Sigmoid colon (tissue), 7 donors: Measurements from ENCODE around the gene AIMP1. TPM values are rescaled to one million over a fixed set of nuclear protein-coding genes. Genes with fewer than 3 reads are reported as not detected.

Experiments used
- DNase-seq: peaks from one replicate; pipeline ENCODE4 v3.0.0-alpha.2; 2019
- H3K27ac ChIP-seq, 4 donors: fragments of 200-600 bp; sonication (generic); one replicate each; pipeline ENCODE4 v1.5.1; 2016 to 2019; ENCODE audit warnings: mild to moderate bottlenecking in 1 of 4
- H3K27me3 ChIP-seq, 3 donors: fragments of 200-600 bp; sonication (generic); one replicate each; pipeline ENCODE4 v1.5.1; 2019; ENCODE audit warnings: mild to moderate bottlenecking in 1 of 3
- H3K36me3 ChIP-seq, 4 donors: fragments of 200-600 bp; sonication (generic); one replicate each; pipeline ENCODE4 v1.5.1; 2016 to 2019
- H3K4me1 ChIP-seq, 4 donors: fragments of 200-600 bp; sonication (generic); one replicate each; pipeline ENCODE4 v1.5.1; 2017 to 2019
- H3K4me3 ChIP-seq, 4 donors: fragments of 200-600 bp; sonication (generic); one replicate each; pipeline ENCODE4 v1.5.1; 2017 to 2019; ENCODE audit warnings: mild to moderate bottlenecking in 2 of 4, moderate library complexity in 1 of 4
- H3K9me3 ChIP-seq, 4 donors: fragments of 200-600 bp in 3 of 4; sonication (generic) in 3 of 4; one replicate each; pipeline versions ENCODE4 v1.5.1 to v1.6.1; 2013 to 2019
- EP300 ChIP-seq, 4 donors: sonication (generic); formaldehyde crosslinking; IDR thresholded peaks; one replicate each; pipeline ENCODE4 v1.6.1; 2017; ENCODE audit warnings: antibody characterized with exemption in 4 of 4
- POLR2A ChIP-seq, 2 donors: fragments of 450-650 bp; IDR thresholded peaks; one replicate each; pipeline ENCODE4 v1.6.1; 2016; ENCODE audit warnings: antibody characterized with exemption in 2 of 2, mild to moderate bottlenecking in 2 of 2, moderate library complexity in 2 of 2
- POLR2AphosphoS5 ChIP-seq, 4 donors: sonication (generic); formaldehyde crosslinking; IDR thresholded peaks; one replicate each; pipeline ENCODE4 v1.6.1; 2017; ENCODE audit warnings: antibody characterized with exemption in 4 of 4
- WGBS, 2 donors: extraction: QIAGEN DNeasy Blood & Tissue Kit; methylation state at CpG; one replicate each; pipeline ENCODE4 v1.1.7; 2013; 5-methylcytosine and 5-hydroxymethylcytosine counted together
- intact Hi-C: fragments of 100-400 bp; cut with DNase I; formaldehyde crosslinking; loops from one replicate; pipeline ENCODE4 v1.15.1; 2023
- polyA plus RNA-seq, 3 donors: library from polyadenylated mRNA; stranded (reverse); fragments of 200-250 nt; gene quantifications; one replicate each; pipeline ENCODE4 v1.2.3, GENCODE V29; 2013
- total RNA-seq, 4 donors: library from RNA; depleted of rRNA; stranded (reverse); fragments of >200 nt; gene quantifications; one replicate each; pipeline ENCODE4 v1.1.0, GENCODE V29; 2016
- TF ChIP-seq, protein P1 (sequence below), 4 experiments: fragments of 450-650 bp in 3 of 4; fragments of 200-600 bp in 1 of 4; IDR thresholded peaks; one replicate each; pipeline ENCODE4 v1.5.1; 2016 to 2019; ENCODE audit warnings: antibody characterized with exemption in 4 of 4, mild to moderate bottlenecking in 3 of 4, moderate library complexity in 2 of 4
- donor health status: healthy with polysubstance abuse.
- donor health status: Bipolar disorder and iron deficiency.
- donor health status: healthy.

Gene AIMP1
- 10 to 100 TPM; 24.4 to 36.0 (median 31.0) TPM for total RNA-seq
- polyA plus RNA-seq = 10 to 100 TPM; 26.1 to 32.0 (median 29.4) TPM

DNA sequence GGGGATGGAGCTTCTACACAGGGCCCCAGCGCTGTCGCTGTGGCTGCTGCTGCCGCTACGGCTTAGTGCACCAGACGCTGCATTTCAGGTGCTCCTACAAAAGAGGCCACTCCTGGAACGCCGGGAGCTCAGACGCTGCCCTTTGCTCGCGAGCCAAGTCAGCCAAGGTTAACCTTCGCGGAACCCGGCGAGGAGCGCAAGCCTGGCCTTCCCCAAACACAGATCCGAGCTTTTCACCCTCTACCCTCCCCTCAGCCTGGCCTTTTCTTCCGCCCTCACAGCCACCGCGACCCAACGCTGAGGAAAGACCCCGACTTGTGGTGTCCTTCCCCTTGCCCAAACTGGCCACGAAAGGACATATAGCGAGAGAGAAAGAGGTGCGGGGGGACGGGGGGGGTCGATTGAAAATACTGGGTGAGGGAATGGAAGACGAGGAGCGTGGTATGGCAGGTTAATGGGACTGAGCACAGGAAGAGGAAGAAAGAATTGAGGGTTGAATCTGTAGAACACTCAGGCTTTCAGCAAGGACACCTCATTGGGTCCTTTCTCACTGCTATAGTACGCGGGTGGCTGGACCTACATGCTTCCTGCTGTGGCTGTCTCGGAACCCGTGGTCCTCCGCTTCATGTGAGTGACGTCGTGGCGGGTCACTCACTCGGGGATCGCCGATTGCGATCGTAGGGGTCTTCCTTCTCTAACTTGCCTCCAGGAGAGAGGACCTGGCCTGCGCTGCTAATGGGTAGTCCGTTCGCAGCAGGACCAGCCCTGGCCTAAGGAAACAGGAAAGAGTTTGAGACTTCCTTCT, at the start of gene AIMP1, which contains the start of gene TBCK:
TSS of gene AIMP1 (plus strand) at position 583 of the 805 bp plus-strand sequence. CDS start 8,460 bp downstream, outside the sequence.
TSS of gene TBCK (minus strand) at position 242 of the 805 bp plus-strand sequence. CDS start 7,249 bp downstream, outside the sequence.
- no peaks in the 10 kb centered on the region for H3K27me3 ChIP-seq
- peak within 1 kb of the TSS; percentile 92 to 99 (median 94) for H3K27ac ChIP-seq
- H3K4me1 ChIP-seq = peaks cover 0 to 43% (median 30%) of the 10 kb centered on the region in 4 donors
- peak within 1 kb of the TSS; percentile 73 to 97 (median 87) for H3K4me3 ChIP-seq
- no peaks in the 10 kb centered on the region for H3K9me3 ChIP-seq
- peaks cover 0 to 2% (median 0%) of the 10 kb centered on the region in 4 donors for H3K36me3 ChIP-seq
- TF ChIP-seq EP300 (IDR thresholded peaks at IDR 0.05) (no peak), POLR2A (IDR thresholded peaks at IDR 0.05) (peak; percentile 81 to 86), POLR2AphosphoS5 (IDR thresholded peaks at IDR 0.05) (peak; percentile 63 to 94 (median 82))
- TF ChIP-seq, protein P1, sequence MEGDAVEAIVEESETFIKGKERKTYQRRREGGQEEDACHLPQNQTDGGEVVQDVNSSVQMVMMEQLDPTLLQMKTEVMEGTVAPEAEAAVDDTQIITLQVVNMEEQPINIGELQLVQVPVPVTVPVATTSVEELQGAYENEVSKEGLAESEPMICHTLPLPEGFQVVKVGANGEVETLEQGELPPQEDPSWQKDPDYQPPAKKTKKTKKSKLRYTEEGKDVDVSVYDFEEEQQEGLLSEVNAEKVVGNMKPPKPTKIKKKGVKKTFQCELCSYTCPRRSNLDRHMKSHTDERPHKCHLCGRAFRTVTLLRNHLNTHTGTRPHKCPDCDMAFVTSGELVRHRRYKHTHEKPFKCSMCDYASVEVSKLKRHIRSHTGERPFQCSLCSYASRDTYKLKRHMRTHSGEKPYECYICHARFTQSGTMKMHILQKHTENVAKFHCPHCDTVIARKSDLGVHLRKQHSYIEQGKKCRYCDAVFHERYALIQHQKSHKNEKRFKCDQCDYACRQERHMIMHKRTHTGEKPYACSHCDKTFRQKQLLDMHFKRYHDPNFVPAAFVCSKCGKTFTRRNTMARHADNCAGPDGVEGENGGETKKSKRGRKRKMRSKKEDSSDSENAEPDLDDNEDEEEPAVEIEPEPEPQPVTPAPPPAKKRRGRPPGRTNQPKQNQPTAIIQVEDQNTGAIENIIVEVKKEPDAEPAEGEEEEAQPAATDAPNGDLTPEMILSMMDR (IDR thresholded peaks at IDR 0.05) = no peak
- 0% methylated on average over 44 of the region's 44 CpGs for WGBS, 2 donors
- intact Hi-C loops = loop anchor here (10.0 kb wide), 1 partner anchor 1399 kb away; no protein-coding TSS in a partner anchor
- DNase-seq = peak; percentile 93

GRCh38 chr4:106268786-106269185, 47.6 kb upstream of the AIMP1 start:
- no peak overlapping the region for H3K4me3 ChIP-seq
- no peak overlapping the region for H3K27ac ChIP-seq
- no peak for DNase-seq
- no peaks in the 10 kb centered on the region for H3K9me3 ChIP-seq
- H3K4me1 ChIP-seq = peaks cover 0 to 3% (median 0%) of the 10 kb centered on the region in 4 donors
- intact Hi-C loops = no loop called here
- no peaks in the 10 kb centered on the region for H3K27me3 ChIP-seq
- no peak for TF ChIP-seq EP300 (IDR thresholded peaks at IDR 0.05)
- TF ChIP-seq POLR2AphosphoS5 (IDR thresholded peaks at IDR 0.05) = no peak
- TF ChIP-seq, protein P1 (IDR thresholded peaks at IDR 0.05) = no peak
- TF ChIP-seq POLR2A (IDR thresholded peaks at IDR 0.05) = no peak
- H3K36me3 ChIP-seq = no peaks in the 10 kb centered on the region

DNA sequence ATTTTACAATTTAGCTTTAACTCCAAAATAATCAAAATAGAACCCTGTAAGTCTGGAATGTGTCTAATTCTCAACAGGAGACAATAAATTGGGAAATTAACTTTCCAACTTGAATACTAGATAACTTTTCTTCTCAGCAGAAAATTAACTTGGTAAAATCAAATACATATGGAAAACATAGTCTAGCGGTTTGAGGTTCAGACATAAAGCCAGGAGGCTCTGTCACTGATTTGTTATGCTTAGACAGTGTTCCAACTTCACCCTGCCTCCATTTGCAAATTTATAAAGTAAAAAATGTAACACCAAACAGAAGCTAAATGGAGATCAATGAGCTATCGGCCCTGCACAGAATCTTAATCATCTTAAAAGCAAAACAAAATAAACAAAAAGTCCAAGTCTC, 46.6 kb upstream of the AIMP1 start:
- Histone ChIP-seq H3K27ac (no peak overlapping the region), H3K4me3 (no peak overlapping the region), H3K9me3 (no peaks in the 10 kb centered on the region), H3K4me1 (peaks cover 0 to 4% (median 0%) of the 10 kb centered on the region in 4 donors), H3K36me3 (peaks cover 0 to 7% (median 0%) of the 10 kb centered on the region in 4 donors), H3K27me3 (no peaks in the 10 kb centered on the region)
- DNase-seq = no peak
- WGBS, 2 donors = 92% methylated on average over 2 of the region's 2 CpGs
- intact Hi-C loops = no loop called here
- no peak for TF ChIP-seq POLR2A (IDR thresholded peaks at IDR 0.05)
- no peak for TF ChIP-seq POLR2AphosphoS5 (IDR thresholded peaks at IDR 0.05)
- TF ChIP-seq, protein P1 (IDR thresholded peaks at IDR 0.05) = no peak
- no peak for TF ChIP-seq EP300 (IDR thresholded peaks at IDR 0.05)

GRCh38 chr4:106270736-106271135, 45.6 kb upstream of the AIMP1 start:
- Histone ChIP-seq H3K4me3 (no peak overlapping the region), H3K27ac (no peak overlapping the region), H3K9me3 (no peaks in the 10 kb centered on the region), H3K27me3 (no peaks in the 10 kb centered on the region), H3K36me3 (peaks cover 0 to 8% (median 0%) of the 10 kb centered on the region in 4 donors), H3K4me1 (peaks cover 0 to 4% (median 0%) of the 10 kb centered on the region in 4 donors)
- TF ChIP-seq, protein P1 (IDR thresholded peaks at IDR 0.05) = no peak
- TF ChIP-seq EP300 (IDR thresholded peaks at IDR 0.05) (no peak), POLR2AphosphoS5 (IDR thresholded peaks at IDR 0.05) (no peak), POLR2A (IDR thresholded peaks at IDR 0.05) (no peak)
- DNase-seq = no peak
- intact Hi-C loops = no loop called here
- 86 to 93% methylated on average over 1 of the region's 1 CpG for WGBS, 2 donors
